Liver (tissue), 9 donors: ENCODE data around the gene LAMA1. TPM values are rescaled to one million over a fixed set of nuclear protein-coding genes. Genes with fewer than 3 reads are reported as not detected.

Experiments used
- DNase-seq: peaks from one replicate; pipeline ENCODE4 v3.0.0-alpha.2; 2017; ENCODE audit warnings: low spot score
- H3K27ac ChIP-seq, 2 donors: one replicate each; pipeline ENCODE4 v1.7.0; 2013; ENCODE audit warnings: inconsistent platforms in 2 of 2, low read length in 2 of 2, control low read depth in 1 of 2, low read depth in 1 of 2, mild to moderate bottlenecking in 1 of 2
- H3K27me3 ChIP-seq, 4 donors: one replicate each; pipeline versions ENCODE4 v1.6.1 to v1.7.0; 2013; ENCODE audit warnings: low read length in 3 of 4, inconsistent platforms in 1 of 4, mild to moderate bottlenecking in 1 of 4, moderate library complexity in 1 of 4; ENCODE audit not compliant: control insufficient read depth in 4 of 4, insufficient read depth in 4 of 4
- H3K36me3 ChIP-seq, 4 donors: one replicate each; pipeline versions ENCODE4 v1.6.1 to v1.7.0; 2013; ENCODE audit warnings: low read length in 3 of 4, mild to moderate bottlenecking in 3 of 4, low read depth in 1 of 4, moderate library complexity in 1 of 4; ENCODE audit not compliant: control insufficient read depth in 4 of 4, insufficient read depth in 3 of 4
- H3K4me1 ChIP-seq, 4 donors: one replicate each; pipeline versions ENCODE4 v1.6.1 to v1.7.0; 2013; ENCODE audit warnings: low read length in 3 of 4, mild to moderate bottlenecking in 3 of 4, moderate library complexity in 1 of 4; ENCODE audit not compliant: control insufficient read depth in 4 of 4, insufficient read depth in 4 of 4
- H3K4me3 ChIP-seq, 3 donors: one replicate each; pipeline versions ENCODE4 v1.6.1 to v1.7.0; 2013; ENCODE audit warnings: low read length in 3 of 3, control low read depth in 1 of 3, low read depth in 1 of 3, mild to moderate bottlenecking in 1 of 3
- H3K9ac ChIP-seq, 2 donors: one replicate each; pipeline ENCODE4 v1.7.0; 2013; ENCODE audit warnings: low read length in 2 of 2, mild to moderate bottlenecking in 2 of 2, moderate library complexity in 2 of 2, control low read depth in 1 of 2, low read depth in 1 of 2
- H3K9me3 ChIP-seq, 4 donors: one replicate each; pipeline versions ENCODE4 v1.6.1 to v1.7.0; 2013; ENCODE audit warnings: low read length in 3 of 4; ENCODE audit not compliant: control insufficient read depth in 4 of 4
- EGR1 ChIP-seq, 2 donors: IDR thresholded peaks; 2 replicates each; pipeline ENCODE4 v1.6.1; 2016 to 2018; ENCODE audit warnings: antibody characterized with exemption in 2 of 2, low read depth in 2 of 2
- FOXA1 ChIP-seq: IDR thresholded peaks from 2 replicates; pipeline ENCODE4 v1.6.1; 2016; ENCODE audit warnings: antibody characterized with exemption
- FOXA2 ChIP-seq: IDR thresholded peaks from 2 replicates; pipeline ENCODE4 v1.6.1; 2016; ENCODE audit warnings: antibody characterized with exemption
- GABPA ChIP-seq, 2 donors: IDR thresholded peaks in 1 of 2; conservative IDR thresholded peaks in 1 of 2; 2 replicates each; pipeline ENCODE4 v1.6.1; 2016; ENCODE audit warnings: antibody characterized with exemption in 2 of 2, mild to moderate bottlenecking in 1 of 2, moderate library complexity in 1 of 2
- HNF4A ChIP-seq, 2 donors: conservative IDR thresholded peaks; 2 replicates each; pipeline ENCODE4 v1.6.1; 2016; ENCODE audit warnings: antibody characterized with exemption in 2 of 2, mild to moderate bottlenecking in 2 of 2
- HNF4G ChIP-seq: IDR thresholded peaks from 2 replicates; pipeline ENCODE4 v1.6.1; 2016; ENCODE audit warnings: antibody characterized with exemption
- JUND ChIP-seq, 2 donors: IDR thresholded peaks; 2 replicates each; pipeline ENCODE4 v1.6.1; 2016; ENCODE audit warnings: antibody characterized with exemption in 2 of 2
- MAX ChIP-seq: IDR thresholded peaks from 2 replicates; pipeline ENCODE4 v1.6.1; 2016; ENCODE audit warnings: antibody characterized with exemption
- NR2F2 ChIP-seq: IDR thresholded peaks from 2 replicates; pipeline ENCODE4 v1.6.1; 2016; ENCODE audit warnings: antibody characterized with exemption
- RAD21 ChIP-seq, 2 donors: IDR thresholded peaks; 2 replicates each; pipeline ENCODE4 v1.6.1; 2016; ENCODE audit warnings: antibody characterized with exemption in 2 of 2, mild to moderate bottlenecking in 2 of 2
- RXRA ChIP-seq, 2 donors: IDR thresholded peaks; 2 replicates each; pipeline ENCODE4 v1.6.1; 2017 to 2018; ENCODE audit warnings: antibody characterized with exemption in 2 of 2, mild to moderate bottlenecking in 1 of 2
- SP1 ChIP-seq: IDR thresholded peaks from 2 replicates; pipeline ENCODE4 v1.6.1; 2018; ENCODE audit warnings: antibody characterized with exemption, mild to moderate bottlenecking
- TAF1 ChIP-seq: conservative IDR thresholded peaks from 2 replicates; pipeline ENCODE4 v1.6.1; 2016; ENCODE audit warnings: antibody characterized with exemption, mild to moderate bottlenecking
- YY1 ChIP-seq: IDR thresholded peaks from 2 replicates; pipeline ENCODE4 v1.6.1; 2016; ENCODE audit warnings: antibody characterized with exemption, mild to moderate bottlenecking
- ZBTB33 ChIP-seq: IDR thresholded peaks from 2 replicates; pipeline ENCODE4 v1.6.1; 2016; ENCODE audit warnings: antibody characterized with exemption
- WGBS: extraction: QIAGEN DNeasy Blood & Tissue Kit; methylation state at CpG from one replicate; pipeline ENCODE4 v1.1.7; 2013; 5-methylcytosine and 5-hydroxymethylcytosine counted together
- polyA plus RNA-seq, 2 donors: library from polyadenylated mRNA; stranded (reverse) in 1 of 2; unstranded in 1 of 2; fragments of 200-250 nt in 1 of 2; fragments of >200 nt in 1 of 2; fragmentation: Nextera tagmentation in 1 of 2; extraction: Ambion mirVana in 1 of 2; gene quantifications; one replicate each; pipeline versions ENCODE4 v1.2.1 to v1.2.3, GENCODE V29; 2013 to 2015
- total RNA-seq, 2 donors: library from RNA; depleted of rRNA; stranded (reverse); fragments of >200 nt; gene quantifications; one replicate each; pipeline ENCODE4 v1.2.3, GENCODE V29; 2014
- TF ChIP-seq, protein P1 (sequence below): IDR thresholded peaks from 2 replicates; pipeline ENCODE4 v1.6.1; 2016; ENCODE audit warnings: antibody characterized with exemption
- TF ChIP-seq, protein P2 (sequence below): fragments of 150-350 bp; IDR thresholded peaks from 2 replicates; pipeline ENCODE4 v1.5.1; 2017; ENCODE audit warnings: improper control_type of control experiment, low read depth, low read length; ENCODE audit not compliant: missing input control
- TF ChIP-seq, protein P3 (sequence below): IDR thresholded peaks from 2 replicates; pipeline ENCODE4 v1.6.1; 2016; ENCODE audit warnings: antibody characterized with exemption, mild to moderate bottlenecking
- donor health status: healthy.
- donor health status: healthy.
- donor health status: healthy.
- donor health status: healthy.
- donor health status: healthy.

Gene LAMA1
- total and polyA plus RNA-seq, 4 donors = 0.05 to 0.67 (median 0.43) TPM

- TF ChIP-seq GABPA (IDR thresholded peaks at IDR 0.05 in 1 of 2, conservative IDR thresholded peaks at IDR 0.05 in 1 of 2) = no peak
- TF ChIP-seq HNF4A (conservative IDR thresholded peaks at IDR 0.05) = no peak
- TF ChIP-seq RXRA (IDR thresholded peaks at IDR 0.05) = no peak
Observed at GRCh38 chr18:7059276-7059675, 58.3 kb downstream of the LAMA1 start (continued).

DNA sequence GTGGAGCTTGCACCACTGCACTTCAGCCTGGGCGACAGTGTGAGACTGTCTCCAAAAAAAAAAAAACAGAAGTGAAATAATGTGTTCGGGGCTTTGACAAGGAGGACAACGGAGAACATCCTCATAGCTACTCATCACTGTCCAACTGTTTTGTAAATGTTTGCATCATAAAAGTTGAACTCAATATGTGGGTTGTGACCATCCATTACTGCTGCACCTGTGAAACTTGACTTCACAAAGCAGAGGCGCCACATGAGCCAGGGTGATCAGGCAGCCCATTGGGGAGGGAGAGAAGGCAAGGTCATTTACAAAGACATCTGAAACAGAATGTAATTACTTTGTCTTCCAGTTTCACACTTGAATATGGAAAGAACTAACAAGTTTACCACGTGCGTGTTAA is 61.6 kb downstream of the LAMA1 start:
- no peaks in the 10 kb centered on the region for H3K36me3 ChIP-seq
- H3K27me3 ChIP-seq = no peaks in the 10 kb centered on the region
- H3K9me3 ChIP-seq = no peaks in the 10 kb centered on the region
- TF ChIP-seq HNF4A (conservative IDR thresholded peaks at IDR 0.05) (no peak), RAD21 (IDR thresholded peaks at IDR 0.05) (no peak), NR2F2 (no peak), RXRA (IDR thresholded peaks at IDR 0.05) (no peak), FOXA1 (no peak), MAX (no peak), TAF1 (no peak), JUND (IDR thresholded peaks at IDR 0.05) (no peak), YY1 (no peak), FOXA2 (no peak), EGR1 (IDR thresholded peaks at IDR 0.05; ENCODE audit: low read depth in 2 of 2) (no peak), ZBTB33 (no peak)
- TF ChIP-seq, protein P1, sequence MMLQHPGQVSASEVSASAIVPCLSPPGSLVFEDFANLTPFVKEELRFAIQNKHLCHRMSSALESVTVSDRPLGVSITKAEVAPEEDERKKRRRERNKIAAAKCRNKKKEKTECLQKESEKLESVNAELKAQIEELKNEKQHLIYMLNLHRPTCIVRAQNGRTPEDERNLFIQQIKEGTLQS = no peak
- H3K27ac ChIP-seq = no peak overlapping the region
- H3K4me1 ChIP-seq = no peaks in the 10 kb centered on the region
- no peak overlapping the region for H3K9ac ChIP-seq
- H3K4me3 ChIP-seq = no peak overlapping the region
- WGBS = 92% methylated on average over 6 of the region's 6 CpGs
- DNase-seq = no peak

DNA sequence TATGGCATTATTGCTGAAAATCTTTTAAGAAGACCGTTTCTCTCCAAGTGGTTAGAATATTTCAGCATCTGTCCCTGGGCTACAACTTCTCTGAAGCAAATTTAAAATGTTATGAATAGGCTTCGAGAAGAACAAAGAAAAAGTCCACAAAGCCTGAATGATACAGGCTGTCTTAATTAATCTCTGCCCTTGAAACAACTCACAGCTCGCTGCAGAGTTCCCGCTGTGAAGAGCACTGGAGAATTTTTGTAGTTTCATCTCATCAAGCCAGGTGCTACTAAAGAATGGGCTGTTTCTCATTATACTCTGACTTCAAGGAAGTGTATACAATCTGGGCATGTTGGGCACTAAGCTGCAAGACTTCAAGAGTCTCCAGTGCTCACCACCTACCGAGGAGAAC is 67.6 kb downstream of the LAMA1 start:
- TF ChIP-seq RAD21 (IDR thresholded peaks at IDR 0.05) (no peak), RXRA (IDR thresholded peaks at IDR 0.05) (no peak), FOXA1 (no peak), HNF4G (no peak), GABPA (IDR thresholded peaks at IDR 0.05 in 1 of 2, conservative IDR thresholded peaks at IDR 0.05 in 1 of 2) (no peak), NR2F2 (no peak), MAX (no peak), SP1 (no peak), EGR1 (IDR thresholded peaks at IDR 0.05; ENCODE audit: low read depth in 2 of 2) (no peak), FOXA2 (no peak), TAF1 (no peak), HNF4A (conservative IDR thresholded peaks at IDR 0.05) (no peak), JUND (IDR thresholded peaks at IDR 0.05) (no peak), YY1 (no peak)
- TF ChIP-seq, protein P2, sequence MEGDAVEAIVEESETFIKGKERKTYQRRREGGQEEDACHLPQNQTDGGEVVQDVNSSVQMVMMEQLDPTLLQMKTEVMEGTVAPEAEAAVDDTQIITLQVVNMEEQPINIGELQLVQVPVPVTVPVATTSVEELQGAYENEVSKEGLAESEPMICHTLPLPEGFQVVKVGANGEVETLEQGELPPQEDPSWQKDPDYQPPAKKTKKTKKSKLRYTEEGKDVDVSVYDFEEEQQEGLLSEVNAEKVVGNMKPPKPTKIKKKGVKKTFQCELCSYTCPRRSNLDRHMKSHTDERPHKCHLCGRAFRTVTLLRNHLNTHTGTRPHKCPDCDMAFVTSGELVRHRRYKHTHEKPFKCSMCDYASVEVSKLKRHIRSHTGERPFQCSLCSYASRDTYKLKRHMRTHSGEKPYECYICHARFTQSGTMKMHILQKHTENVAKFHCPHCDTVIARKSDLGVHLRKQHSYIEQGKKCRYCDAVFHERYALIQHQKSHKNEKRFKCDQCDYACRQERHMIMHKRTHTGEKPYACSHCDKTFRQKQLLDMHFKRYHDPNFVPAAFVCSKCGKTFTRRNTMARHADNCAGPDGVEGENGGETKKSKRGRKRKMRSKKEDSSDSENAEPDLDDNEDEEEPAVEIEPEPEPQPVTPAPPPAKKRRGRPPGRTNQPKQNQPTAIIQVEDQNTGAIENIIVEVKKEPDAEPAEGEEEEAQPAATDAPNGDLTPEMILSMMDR = no peak
- TF ChIP-seq, protein P3, sequence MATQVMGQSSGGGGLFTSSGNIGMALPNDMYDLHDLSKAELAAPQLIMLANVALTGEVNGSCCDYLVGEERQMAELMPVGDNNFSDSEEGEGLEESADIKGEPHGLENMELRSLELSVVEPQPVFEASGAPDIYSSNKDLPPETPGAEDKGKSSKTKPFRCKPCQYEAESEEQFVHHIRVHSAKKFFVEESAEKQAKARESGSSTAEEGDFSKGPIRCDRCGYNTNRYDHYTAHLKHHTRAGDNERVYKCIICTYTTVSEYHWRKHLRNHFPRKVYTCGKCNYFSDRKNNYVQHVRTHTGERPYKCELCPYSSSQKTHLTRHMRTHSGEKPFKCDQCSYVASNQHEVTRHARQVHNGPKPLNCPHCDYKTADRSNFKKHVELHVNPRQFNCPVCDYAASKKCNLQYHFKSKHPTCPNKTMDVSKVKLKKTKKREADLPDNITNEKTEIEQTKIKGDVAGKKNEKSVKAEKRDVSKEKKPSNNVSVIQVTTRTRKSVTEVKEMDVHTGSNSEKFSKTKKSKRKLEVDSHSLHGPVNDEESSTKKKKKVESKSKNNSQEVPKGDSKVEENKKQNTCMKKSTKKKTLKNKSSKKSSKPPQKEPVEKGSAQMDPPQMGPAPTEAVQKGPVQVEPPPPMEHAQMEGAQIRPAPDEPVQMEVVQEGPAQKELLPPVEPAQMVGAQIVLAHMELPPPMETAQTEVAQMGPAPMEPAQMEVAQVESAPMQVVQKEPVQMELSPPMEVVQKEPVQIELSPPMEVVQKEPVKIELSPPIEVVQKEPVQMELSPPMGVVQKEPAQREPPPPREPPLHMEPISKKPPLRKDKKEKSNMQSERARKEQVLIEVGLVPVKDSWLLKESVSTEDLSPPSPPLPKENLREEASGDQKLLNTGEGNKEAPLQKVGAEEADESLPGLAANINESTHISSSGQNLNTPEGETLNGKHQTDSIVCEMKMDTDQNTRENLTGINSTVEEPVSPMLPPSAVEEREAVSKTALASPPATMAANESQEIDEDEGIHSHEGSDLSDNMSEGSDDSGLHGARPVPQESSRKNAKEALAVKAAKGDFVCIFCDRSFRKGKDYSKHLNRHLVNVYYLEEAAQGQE = no peak
- H3K27ac ChIP-seq = no peak overlapping the region
- H3K27me3 ChIP-seq = no peaks in the 10 kb centered on the region
- no peak overlapping the region for H3K4me3 ChIP-seq
- H3K9me3 ChIP-seq = no peaks in the 10 kb centered on the region
- H3K9ac ChIP-seq = no peak overlapping the region
- WGBS = 81% methylated on average over 5 of the region's 5 CpGs
- no peak for DNase-seq
- no peaks in the 10 kb centered on the region for H3K4me1 ChIP-seq
- H3K36me3 ChIP-seq = no peaks in the 10 kb centered on the region
